ENCODE data around the gene CDH13.

Gene CDH13

DNA sequence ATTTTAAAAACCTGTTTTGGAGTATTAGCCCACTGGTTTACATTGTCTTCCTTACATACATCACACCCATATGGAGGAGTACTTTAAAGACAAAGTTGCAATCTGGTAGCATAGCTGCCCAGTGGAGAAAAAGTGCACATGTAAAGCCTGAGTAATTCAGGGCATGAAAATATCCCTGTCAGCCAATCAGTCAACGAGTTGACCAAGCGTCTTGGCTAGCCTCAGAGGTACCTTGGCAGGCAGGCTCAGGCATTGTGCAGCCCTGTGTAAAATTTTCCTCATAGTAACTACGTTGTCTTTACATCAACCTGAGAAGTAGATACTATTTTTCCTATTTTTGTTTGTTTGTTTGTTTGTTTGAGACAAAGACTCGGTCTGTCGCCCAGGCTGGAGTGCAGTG, 339.0 kb downstream of the CDH13 start:
- Histone ChIP-seq H3K36me3 (ENCODE audit: control insufficient read depth, insufficient read depth, low read length) (no peaks in the 10 kb centered on the region), H3K27me3 (replicated peaks; ENCODE audit: control insufficient read depth, insufficient read depth, low read length) (no peaks in the 10 kb centered on the region), H3K4me3 (replicated peaks; ENCODE audit: low read depth, low read length) (no peak overlapping the region)
- TF ChIP-seq, protein P1, sequence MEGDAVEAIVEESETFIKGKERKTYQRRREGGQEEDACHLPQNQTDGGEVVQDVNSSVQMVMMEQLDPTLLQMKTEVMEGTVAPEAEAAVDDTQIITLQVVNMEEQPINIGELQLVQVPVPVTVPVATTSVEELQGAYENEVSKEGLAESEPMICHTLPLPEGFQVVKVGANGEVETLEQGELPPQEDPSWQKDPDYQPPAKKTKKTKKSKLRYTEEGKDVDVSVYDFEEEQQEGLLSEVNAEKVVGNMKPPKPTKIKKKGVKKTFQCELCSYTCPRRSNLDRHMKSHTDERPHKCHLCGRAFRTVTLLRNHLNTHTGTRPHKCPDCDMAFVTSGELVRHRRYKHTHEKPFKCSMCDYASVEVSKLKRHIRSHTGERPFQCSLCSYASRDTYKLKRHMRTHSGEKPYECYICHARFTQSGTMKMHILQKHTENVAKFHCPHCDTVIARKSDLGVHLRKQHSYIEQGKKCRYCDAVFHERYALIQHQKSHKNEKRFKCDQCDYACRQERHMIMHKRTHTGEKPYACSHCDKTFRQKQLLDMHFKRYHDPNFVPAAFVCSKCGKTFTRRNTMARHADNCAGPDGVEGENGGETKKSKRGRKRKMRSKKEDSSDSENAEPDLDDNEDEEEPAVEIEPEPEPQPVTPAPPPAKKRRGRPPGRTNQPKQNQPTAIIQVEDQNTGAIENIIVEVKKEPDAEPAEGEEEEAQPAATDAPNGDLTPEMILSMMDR (IDR thresholded peaks at IDR 0.05; ENCODE audit: insufficient read depth, low read length, poor library complexity, severe bottlenecking): no peak
- no peak for DNase-seq (ENCODE audit: extremely low read depth, insufficient read length)

DNA sequence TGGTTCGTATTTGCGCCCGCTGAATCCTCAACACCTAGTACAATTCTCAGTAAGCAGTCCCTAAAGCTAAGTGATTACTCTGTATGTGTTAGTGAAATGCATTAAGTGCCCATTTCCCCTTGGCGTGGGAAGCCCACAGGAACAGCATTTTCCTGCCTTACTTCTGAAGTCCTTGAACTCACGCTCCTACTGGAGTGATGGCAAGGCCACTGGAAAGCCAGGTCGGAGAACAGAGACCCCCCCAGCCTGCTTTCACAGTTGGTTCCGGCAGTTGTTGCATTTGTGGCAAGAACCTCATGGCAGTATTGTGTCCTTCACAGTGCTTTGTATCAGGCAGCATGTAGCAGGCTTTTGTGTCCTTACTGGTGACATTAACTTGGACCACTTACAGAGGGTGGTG, 340.7 kb downstream of the CDH13 start:
- Histone ChIP-seq H3K4me3 (replicated peaks; ENCODE audit: low read depth, low read length) (no peak overlapping the region), H3K36me3 (ENCODE audit: control insufficient read depth, insufficient read depth, low read length) (no peaks in the 10 kb centered on the region), H3K27me3 (replicated peaks; ENCODE audit: control insufficient read depth, insufficient read depth, low read length) (no peaks in the 10 kb centered on the region)
- DNase-seq (ENCODE audit: extremely low read depth, insufficient read length): no peak
- TF ChIP-seq, protein P1 (IDR thresholded peaks at IDR 0.05; ENCODE audit: insufficient read depth, low read length, poor library complexity, severe bottlenecking): no peak

DNA sequence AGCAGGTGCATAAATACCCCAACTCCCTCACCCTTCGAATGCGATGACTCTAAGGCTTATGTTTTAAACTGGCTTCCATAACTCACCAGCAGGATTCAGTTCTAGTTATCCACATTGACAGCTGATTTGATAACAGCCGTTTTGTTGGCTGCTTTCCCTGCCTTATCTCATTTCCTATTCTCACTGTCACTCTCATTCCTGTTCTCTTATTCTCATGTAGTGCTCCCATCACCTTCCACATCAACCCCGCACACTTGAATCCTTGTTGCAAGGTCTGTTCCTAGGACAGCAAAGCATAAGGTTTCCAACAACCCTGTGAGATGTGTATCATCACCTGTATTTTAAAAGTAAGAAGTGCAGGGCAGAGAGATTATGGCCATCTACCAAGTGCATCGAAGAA, 344.4 kb downstream of the CDH13 start:
- DNase-seq (ENCODE audit: extremely low read depth, insufficient read length): no peak
- no peak overlapping the region for H3K4me3 ChIP-seq (replicated peaks; ENCODE audit: low read depth, low read length)
- TF ChIP-seq, protein P1 (IDR thresholded peaks at IDR 0.05; ENCODE audit: insufficient read depth, low read length, poor library complexity, severe bottlenecking): no peak
- no peaks in the 10 kb centered on the region for H3K36me3 ChIP-seq (ENCODE audit: control insufficient read depth, insufficient read depth, low read length)
- H3K27me3 ChIP-seq (replicated peaks; ENCODE audit: control insufficient read depth, insufficient read depth, low read length): no peaks in the 10 kb centered on the region

DNA sequence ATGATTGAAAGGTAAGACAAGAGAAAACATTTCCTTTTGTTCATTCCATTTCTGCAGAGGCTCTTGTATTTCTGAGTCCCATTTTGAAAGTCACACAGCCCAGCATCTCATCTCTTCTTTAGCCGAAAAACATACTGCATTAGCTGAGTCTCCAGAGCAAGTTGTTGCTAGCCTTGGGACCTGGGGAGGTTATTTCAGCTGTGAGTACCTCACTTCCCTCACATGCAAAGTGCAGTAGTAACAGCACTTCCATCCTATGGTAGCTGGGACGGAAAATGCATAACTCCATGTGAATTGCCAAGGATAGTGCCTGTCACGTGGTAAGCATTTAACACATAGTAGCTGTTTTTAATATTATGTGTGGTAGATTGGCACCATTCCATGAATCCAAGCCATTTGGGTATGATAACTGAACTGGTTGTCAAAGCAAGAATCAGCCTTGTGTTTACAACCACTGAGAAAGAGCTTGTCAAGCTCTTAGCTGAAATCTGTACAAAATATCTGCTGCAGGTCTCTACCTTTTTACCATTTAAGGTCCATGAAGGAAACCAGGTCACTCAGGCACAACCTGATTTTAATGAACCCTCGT, 345.7 kb downstream of the CDH13 start:
- no peak for DNase-seq (ENCODE audit: extremely low read depth, insufficient read length)
- TF ChIP-seq, protein P1 (IDR thresholded peaks at IDR 0.05; ENCODE audit: insufficient read depth, low read length, poor library complexity, severe bottlenecking): no peak
- no peaks in the 10 kb centered on the region for H3K36me3 ChIP-seq (ENCODE audit: control insufficient read depth, insufficient read depth, low read length)
- no peak overlapping the region for H3K4me3 ChIP-seq (replicated peaks; ENCODE audit: low read depth, low read length)
- no peaks in the 10 kb centered on the region for H3K27me3 ChIP-seq (replicated peaks; ENCODE audit: control insufficient read depth, insufficient read depth, low read length)

DNA sequence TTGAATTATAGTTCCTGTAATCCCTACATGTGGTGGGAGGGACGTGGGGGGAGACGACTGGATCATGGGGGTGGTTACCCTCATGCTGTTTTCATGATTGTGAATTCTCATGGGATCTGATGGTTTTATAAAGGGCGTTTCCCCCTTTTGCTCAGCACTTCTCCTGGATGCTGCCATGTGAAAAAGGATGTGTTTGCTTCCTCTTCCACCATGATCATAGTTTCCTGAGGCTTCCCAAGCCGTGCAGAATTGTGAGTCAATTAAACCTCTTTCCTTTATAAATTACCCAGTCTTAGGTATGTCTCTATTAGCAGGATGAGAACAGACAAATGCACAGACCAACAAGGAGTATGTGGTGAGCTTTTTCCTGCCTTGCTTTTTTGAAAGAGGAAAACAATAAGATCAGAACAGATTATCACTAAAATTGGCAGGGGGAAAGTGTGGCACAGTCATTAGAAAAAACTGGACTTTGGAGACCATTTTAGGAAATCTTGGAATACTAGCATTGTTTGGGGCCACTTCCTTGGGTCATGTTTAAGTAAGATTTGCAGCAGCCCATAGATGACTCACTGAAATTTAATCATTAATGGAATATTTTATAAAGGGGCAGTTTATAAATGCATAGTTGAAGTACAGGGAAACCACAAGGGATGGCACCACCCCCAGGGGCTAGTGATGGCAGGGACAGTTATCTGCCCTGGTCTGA, 352.8 kb downstream of the CDH13 start:
- Histone ChIP-seq H3K4me3 (replicated peaks; ENCODE audit: low read depth, low read length) (no peak overlapping the region), H3K27me3 (replicated peaks; ENCODE audit: control insufficient read depth, insufficient read depth, low read length) (no peaks in the 10 kb centered on the region; the same call in 1 of the 2 replicates), H3K36me3 (ENCODE audit: control insufficient read depth, insufficient read depth, low read length) (no peaks in the 10 kb centered on the region)
- TF ChIP-seq, protein P1 (IDR thresholded peaks at IDR 0.05; ENCODE audit: insufficient read depth, low read length, poor library complexity, severe bottlenecking): no peak
- no peak for DNase-seq (ENCODE audit: extremely low read depth, insufficient read length)
